SKM-1 (cell line): ENCODE measurements around the gene SRD5A2.
"Not testable (repeated sequence)": the region's sequence is repeated elsewhere in the genome, so short reads cannot be mapped to it uniquely, and the experiment has no call there.

ENCODE experiments used
- DNase-seq: peaks from one replicate; lab custom pipeline; 2025; ENCODE audit not compliant: unreplicated experiment; lab: John Stamatoyannopoulos, UW

SRD5A2 gene

DNA sequence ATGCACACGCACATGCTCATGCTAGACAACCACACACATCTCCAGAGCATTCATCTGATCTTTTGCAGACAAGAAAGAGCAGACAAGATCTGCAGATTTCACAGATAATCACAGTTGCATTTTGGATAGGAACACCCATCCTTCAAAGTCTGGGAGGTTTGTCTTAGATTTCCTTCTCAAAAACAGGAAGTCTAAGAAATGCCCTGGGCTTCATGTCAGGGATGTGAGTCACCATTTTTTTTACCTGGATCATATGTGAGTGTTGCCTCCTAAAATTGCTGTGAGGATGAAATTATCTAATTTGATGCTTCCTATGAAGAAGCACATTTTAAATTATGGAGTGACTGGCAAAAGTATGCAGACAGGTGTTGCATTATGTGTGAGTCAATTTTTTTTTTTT is 46.1 kb downstream of the SRD5A2 start:
- no peak for DNase-seq

DNA sequence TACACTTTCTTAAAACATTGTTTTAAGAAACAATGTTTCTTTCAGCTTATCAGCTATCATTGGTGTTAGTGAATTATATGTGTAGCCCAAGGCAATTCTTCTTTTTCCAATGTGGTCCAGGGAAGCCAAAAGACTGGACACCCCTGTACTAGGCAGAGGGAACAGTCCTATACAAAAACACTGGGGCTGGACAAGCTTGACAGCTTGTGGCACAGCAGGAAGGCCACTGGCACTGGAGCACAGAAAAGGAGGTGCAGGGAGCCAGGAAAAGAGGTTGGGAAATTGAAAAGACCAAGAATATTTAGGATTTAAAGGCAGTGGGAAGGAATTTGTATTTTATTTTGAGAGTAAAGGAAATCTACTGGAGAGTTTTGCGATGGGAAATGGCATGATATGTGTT is 47.7 kb downstream of the SRD5A2 start:
- no peak for DNase-seq

DNA sequence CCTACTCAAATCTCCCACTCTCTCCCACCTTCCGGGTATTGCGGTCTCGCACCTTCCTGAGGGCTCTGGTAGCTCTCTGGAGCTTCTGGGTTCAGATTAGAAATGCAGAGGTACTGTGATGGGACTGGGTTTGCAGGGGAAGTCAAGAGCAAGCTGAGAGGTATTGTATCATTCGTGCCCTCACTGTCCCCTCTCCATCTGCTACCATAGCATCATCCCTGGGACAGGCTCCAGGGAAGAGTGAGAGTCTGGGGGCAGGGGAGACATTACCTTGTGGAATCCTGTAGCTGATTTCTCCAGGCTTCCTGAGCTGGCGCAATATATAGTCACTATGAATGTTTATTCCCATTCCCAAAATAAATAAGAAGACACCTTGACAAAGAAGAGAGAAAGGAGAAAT is 49.6 kb downstream of the SRD5A2 start:
- DNase-seq, result no peak

DNA sequence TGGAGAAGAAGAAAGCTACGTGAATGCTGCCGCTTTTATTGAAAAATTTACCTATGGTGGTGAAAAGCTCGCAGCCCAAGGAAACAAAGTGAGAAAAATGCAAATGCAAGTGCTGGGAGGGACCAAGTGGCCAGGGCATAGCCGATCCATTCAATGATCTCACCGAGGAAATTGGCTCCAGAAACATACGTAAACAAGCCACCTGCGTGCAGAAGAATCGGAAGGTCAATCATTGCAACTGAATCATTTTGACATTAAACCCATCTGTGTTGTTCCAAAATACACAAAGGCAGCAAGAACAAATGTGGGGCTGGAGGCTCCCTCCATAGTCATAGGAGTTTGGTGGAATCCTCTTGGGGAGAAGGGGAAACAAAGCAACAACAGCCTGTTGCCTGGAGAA is 51.5 kb downstream of the SRD5A2 start:
- DNase-seq, result no peak

DNA sequence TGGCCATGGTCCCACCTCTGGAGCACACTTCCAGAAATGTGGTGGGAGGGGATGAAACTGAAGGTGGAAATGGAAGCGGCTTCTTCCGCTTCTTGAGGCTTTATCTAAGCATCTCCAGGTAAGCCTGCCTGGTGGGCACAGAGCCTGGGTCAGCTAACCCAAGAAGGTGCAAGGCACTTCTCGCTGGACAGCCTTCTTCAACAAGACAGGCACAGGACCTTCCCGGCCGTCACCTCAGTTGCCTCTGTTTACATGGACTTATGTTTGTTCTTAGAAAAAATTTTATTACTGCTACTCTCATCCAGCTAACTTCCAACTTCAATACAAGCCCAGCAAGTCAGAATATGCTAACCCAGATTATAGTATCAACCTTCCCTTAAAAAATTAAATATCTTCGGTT is 51.9 kb downstream of the SRD5A2 start:
- DNase-seq, result no peak

DNA sequence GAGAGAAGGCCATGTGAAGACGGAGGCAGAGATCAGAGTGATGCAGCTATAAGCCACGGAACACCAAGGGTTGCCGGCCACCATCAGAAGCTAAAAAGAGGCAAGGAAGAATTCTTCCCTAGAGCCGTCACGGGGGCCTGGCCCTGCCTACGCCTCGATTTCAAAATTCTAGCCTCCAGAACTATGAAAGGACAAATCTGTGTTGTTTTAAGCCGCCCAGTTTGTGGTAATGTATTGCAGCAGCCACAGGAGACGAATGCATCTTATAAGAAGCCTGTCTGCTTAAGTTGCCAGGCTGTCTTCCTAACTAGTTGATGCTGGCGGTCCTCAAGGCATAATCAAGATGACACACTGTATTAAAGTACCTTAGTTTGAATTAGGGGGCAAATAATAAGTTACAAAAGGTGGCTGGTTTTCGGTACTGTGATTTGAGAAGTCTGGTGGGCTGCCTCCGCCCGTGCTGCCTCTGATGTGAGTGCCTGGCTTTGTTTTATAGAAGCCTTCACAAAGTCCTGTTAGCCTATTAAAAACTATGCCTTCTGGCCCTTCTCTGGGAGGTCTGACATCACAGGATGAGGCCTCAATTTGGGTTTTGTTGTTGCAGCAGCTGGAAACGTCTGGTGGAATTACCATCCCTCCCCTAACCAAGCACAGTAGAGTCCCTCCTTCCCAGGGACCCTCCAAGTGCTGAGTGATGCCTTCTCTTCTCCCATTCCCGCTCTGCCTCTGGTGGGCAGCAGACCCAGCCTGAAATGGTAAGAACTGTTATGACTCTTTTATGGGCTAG is 53.6 kb downstream of the SRD5A2 start:
- DNase-seq, result no peak

DNA sequence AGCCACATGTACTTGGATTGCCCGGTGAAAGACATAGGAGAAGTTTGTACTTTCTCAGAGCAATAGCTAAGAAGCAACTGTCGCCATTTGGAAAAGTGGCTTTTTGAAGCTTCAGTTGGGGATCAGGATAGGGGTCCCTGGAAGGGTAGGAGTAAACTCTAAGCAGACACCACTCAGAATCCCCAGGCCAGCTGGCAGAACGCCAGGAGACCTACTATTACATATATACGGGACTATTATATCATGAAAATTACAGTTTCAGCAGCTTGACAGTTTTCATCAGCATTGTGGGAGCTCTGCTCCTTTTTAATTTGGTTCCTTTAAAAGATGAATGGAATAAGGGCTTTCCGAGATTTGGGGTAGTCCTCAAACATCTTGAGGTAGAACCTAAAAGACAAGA is 54.9 kb downstream of the SRD5A2 start:
- DNase-seq, result no peak

DNA sequence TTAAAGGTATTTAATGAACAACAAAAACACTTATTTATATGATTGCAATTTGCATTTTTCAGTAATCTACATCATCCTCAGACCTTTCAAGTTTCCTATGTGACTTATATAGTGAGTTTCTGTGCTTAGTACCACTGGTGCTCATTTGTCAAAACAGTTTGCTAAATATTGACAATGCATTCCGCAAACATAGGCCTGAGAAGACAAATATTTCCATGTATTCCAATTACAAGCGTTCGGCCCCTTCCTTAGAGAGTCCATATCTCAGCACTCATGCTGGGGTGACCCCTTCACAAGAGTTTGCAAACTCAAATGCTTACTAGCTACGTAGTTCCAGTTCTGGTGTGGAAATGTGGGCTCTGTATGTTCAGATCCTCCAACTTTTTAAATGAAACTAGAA is 56.1 kb downstream of the SRD5A2 start:
- DNase-seq, result no peak

DNA sequence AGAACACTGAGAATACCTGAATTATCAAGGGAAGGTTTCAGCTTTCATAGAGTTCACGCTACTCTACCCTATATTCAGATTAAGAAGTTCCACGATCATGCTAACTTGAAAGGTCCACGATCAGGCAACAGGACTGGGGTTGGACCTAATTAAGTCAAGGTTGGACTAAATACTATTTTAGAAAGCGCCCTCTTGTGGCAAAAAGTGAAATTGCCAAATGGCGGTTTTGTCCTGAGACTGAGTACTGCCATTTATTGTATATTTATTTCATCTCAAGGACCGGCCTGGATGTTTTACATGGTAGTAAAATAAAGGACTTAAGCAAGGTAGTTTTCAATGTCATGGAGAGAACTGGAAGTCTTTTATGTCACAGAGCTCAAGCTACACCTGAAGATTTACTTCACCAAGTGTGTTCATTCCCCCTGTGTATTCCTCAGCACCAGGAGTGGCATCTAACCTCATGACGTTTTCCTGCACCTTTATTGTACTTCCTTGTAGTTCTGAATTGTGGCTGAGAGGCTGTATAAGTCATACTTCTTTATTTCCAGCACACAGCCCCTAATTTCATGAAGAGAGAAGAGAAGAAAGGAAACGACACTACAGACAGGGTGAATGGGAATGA is 56.8 kb downstream of the SRD5A2 start:
- DNase-seq, result peak; percentile 26

DNA sequence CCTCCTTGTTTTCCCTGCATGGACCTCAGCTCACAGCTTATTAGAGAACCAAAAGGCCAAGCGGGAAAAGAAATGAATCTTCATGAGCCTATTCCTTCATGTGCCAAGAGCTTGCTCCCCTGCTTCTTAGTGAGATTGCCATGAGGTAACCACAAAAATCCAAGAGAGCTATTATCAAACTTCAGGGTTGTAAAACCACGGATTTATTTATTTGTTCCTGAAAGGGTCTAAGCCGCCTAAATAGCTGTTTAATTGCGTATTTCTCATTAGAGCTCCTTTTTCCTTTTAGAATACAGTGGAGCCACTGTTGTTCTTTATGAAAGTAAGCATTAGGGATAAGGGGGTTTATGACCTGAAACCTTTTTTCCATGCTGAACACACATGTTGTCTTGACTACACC is 58.0 kb downstream of the SRD5A2 start:
- DNase-seq, result no peak

DNA sequence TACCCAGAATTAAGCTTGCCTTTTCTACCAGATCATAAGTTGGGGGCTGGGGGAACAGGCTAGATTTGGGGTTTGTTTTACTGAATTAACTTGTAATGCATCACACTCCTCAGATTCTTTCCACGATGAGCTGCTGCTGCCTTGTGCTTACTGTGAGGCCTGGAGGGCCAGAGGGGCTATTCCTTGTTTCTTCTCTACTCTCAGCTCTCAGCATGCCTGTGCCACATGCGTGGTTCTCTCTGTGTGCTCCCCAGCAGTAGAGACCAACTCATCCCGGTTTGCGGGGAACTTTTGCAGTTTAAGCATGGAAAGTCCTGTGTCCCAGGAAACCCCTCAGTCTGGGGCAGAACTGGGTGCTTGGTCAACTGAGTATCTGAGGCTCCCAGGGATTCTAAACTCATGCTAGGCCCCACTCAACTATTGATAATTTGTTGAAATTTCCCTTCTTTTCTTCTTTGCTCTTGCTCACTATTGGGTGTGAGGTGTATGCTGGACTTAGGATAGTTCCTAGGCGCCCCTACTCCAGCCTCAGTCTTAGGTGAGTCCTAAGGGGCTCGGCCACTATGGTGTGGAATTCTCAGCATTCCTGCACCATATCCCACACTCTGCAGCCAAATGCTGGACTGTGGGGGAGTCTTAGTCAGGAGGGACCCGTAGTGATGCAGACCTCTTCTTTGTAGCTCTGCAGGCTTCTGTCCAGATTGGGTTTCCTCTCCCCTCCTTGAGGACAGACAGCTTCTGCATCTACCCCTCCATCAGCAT is 63.1 kb downstream of the SRD5A2 start:
- no peak for DNase-seq

DNA sequence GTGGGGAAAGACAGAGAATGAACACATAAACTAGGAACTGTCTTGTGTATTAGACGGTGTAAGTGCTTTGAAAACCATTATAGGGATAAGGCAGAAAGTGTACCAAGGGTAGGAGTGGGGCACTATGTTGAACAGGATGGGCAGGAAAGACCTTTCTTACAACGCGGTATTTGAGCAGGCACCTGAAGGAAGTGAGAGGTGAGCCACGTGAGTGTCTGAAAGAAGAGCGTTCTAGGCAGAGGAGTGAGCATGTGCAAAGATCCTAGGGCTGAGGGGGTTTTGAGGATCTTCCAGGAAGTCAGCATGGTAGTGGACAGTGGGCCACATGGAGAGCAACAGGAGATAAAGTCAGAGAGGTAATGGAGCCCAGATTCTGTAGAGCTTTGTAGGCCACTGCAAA is 65.2 kb downstream of the SRD5A2 start:
- no peak for DNase-seq

DNA sequence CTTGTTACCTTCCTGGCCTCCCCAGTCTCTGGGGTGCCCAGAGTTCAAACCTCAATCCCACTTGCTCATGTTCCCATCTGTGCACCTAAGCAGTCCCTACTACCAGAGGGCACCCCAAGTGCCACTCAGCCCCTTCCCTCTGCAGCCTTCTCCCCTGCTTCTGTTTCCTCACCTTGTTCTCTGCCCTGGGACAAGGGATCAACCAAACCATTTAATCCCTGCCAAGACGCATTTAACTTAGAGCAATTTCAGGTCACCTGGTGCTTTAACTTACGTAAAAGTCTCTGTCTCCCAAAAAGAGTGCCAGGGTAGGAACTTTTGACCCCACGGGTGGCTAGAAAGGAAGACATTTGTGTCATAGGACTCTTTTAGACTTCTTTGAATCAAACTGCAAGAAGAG is 67.2 kb downstream of the SRD5A2 start:
- DNase-seq, result no peak

DNA sequence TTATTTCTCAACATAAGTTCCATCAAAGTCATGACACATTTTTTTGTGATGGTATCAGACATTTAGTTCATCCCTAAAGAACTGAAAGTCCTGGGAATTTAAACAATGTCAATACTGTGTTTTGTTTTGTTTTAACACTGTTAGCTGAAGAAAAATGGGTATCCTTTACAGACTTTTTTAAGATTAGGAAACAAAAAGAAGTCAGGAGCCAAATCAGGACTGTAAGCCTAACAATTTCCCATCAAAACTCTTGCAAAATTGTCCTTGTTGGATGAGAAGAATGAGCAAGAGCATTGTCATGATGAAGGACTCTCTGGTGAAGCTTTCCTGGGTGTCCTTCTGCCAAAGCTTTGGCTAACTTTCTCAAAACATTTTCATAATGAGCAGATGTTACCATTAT is 69.4 kb downstream of the SRD5A2 start:
- no peak for DNase-seq

DNA sequence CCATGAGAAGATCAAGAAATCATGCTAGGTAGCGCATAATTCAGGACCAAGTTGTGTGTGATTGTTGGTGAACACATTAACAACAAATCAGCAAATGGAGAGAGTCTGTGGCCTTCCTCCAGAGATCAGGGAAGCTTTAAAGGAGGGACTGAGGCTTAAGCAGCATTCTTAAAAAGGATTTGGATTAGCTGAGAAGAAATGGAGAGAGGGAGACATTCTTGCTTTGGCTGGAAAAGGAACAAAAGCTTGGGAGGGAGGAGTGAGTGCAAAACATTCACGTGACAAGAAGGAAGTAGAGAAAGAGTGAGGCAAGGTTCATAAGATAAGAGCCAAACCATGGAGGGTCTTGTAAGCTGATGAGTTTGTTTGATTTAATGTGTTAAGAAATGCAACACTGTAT is 75.6 kb downstream of the SRD5A2 start:
- no peak for DNase-seq

DNA sequence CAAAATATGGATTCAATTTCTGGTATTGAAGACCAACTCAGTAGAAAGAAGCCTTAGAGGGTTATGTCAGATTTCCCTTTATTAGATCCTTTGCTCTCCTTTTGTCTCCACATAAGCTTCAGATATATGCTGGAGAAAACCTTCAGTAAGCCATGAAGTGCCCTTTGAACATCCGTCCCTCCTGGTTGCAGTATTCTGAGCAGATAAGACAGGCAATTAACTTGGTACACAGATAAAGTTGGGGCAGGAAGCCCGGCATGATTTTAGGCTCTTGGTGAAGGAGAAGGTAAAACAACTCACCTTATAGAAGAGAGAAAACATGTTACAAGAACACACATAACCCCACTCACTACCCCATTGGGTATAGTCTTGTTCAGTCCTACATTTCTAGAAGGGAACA is 76.4 kb downstream of the SRD5A2 start:
- no peak for DNase-seq

DNA sequence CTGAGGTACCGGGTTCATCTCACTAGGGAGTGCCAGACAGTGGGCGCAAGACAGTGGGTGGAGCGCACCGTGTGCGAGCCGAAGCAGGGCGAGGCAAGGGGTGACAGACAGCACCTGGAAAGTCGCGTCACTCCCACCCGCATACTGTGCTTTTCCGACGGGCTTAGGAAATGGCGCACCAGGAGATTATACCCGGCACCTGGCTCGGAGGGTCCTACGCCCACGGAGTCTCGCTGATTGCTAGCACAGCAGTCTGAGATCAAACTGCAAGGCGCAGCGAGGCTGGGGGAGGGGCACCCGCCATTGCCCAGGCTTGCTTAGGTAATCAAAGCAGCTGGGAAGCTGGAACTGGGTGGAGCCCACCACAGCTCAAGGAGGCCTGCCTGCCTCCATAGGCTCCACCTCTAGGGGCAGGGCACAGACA is 84.3 kb downstream of the SRD5A2 start:
- DNase-seq, result not testable (repeated sequence)

DNA sequence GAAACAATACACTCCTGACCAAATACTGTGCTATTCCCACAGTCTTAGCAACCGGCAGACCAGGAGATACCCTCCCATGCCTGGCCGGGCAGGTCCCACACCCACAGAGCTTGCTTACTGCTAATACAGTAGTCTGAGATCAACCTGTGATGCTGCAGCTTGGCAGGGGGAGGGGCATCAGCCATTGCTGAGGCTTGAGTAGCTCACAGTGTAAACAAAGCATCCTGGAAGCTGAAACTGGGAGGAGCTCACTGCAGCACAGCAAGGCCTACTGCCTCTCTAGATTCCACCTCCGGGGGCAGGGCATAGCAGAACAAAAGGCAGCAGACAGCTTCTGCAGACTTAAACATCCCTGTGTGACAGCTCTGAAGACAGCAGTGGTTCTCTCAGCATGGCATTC is 91.4 kb downstream of the SRD5A2 start:
- DNase-seq, result not testable (repeated sequence)

DNA sequence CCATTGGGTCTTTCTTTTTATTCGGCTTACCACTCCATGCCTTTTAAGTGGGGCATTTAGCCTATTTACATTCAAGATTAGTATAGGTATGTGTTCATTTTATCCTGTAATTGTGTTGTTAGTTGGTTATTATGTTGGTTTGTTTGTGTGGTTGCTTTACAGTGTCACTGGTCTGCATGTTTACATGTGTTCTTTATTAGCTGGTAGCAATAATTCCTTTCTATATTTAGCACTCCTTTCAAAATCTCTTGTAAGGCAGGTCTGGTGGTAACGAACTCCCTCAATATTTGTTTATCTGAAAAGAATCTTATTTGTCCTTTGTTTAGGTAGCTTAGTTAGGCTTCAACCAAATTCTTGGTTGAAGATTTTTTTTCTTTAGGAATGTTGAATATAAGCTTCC is 97.5 kb downstream of the SRD5A2 start:
- DNase-seq, result no peak

DNA sequence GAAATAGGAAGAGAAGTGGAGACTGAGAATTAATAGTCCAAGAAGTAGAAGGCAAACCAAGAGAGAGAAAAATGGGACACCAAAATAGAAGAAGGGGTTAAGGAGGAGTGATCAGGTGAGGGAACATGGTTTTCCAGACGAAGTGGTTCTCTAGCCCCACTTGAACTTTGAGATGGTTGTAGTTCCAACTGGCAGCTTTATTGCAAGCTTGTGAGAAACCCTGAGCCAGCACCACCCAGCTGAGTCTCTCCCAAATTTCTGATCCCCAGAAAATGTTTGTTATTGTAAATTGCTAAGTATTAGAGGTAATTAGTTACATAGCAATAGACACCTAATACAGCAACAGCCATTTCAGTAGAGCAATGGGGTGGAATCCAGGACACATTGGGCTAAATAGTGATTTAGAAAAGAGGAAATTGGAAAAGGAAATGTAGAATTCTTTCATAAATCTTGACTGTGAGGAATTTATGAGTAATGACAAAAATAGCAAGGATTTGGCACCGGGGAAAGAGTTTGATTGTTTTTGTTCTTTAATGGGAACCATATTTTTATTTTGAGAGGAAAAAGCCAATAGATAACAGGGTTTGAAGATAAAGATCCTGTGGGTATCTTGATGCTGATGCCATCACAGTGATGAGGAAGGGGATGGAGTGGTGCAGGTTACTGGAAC is 104.1 kb downstream of the SRD5A2 start:
- DNase-seq, result no peak

DNA sequence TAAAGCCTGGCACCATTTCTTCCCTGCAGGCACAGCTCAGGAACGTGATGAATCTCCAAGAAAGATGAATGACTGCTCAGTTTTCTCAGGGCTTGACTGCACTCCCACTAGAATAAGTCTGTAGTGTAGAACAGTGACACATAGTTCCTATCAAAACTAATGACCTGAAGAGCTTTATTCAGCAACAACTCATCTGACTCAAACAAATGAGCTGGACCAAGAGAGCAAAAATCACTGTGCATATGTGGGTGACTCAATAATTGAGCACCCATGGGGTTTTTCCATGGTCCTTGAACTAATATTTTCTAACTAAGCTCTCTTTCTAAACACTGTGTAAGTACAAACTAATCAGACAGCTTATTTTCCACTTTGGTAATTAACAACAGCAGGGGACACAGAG is 105.0 kb downstream of the SRD5A2 start:
- no peak for DNase-seq

DNA sequence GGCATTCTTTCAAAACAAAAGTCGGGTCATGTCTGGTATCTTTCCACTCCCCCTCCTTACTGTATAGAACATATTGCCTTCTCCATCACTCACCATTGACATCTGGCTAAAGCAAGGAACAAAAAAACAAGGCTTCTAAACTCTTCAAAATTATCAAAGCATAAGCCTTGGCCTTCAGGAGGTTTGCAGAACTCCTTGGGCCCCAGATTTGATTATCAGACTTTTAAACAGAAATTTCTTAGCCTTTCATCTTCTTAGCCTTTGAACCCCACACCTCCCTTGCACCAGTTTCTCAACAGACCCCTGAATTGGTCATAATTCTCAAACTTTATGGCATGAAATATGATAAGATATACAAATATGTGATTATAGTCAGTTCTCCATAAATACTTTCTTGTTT is 106.4 kb downstream of the SRD5A2 start:
- no peak for DNase-seq
